ENCODE data around the gene ISYNA1. TPM values are rescaled to one million over a fixed set of nuclear protein-coding genes. Genes with fewer than 3 reads are reported as not detected.

Gene ISYNA1
- total and polyA plus RNA-seq, 2 of the 13 experiments (the other 11 are each of a cell fraction or from before 2014, with no cell fraction given): 29.6 to 48.5 TPM

DNA sequence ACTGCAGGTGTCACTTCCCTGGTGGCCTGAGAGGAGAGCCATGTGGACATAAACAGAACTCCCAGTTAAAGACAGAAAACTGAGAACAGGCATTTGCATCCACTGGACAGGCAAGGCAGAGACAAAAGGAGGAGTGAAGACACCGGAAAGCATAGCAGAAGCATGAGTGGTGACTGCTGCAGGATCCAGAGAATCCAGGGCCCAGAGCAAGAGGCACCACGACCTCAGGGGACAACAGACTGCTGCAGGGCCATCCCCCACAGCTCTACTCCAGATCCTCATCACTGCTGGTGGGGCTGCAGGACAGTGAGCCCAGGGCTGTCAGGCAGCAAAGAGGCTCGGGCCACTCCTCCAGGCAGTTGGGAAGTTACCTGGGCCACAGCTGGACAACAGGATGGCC lies 14.5 kb upstream of the ISYNA1 start:
- Histone ChIP-seq H3K27me3 (ENCODE audit: control insufficient read depth in 1 of 2, insufficient read depth in 2 of 2, low read length in 2 of 2) (no peaks in the 10 kb centered on the region), H3K4me3 (replicated peaks in 1 of 3; ENCODE audit: insufficient read depth in 1 of 3, low read depth in 2 of 3, low read length in 3 of 3) (no peak overlapping the region), H3K9me3 (ENCODE audit: low read length) (no peaks in the 10 kb centered on the region), H3K4me2 (ENCODE audit: low read depth, low read length) (no peak overlapping the region), H3K4me1 (ENCODE audit: insufficient read depth, low read length) (peaks cover 7% of the 10 kb centered on the region; the same call in 1 of the 2 replicates), H3K36me3 (replicated peaks in 1 of 2; ENCODE audit: control insufficient read depth in 1 of 2, insufficient read depth in 2 of 2, low read length in 2 of 2) (peaks cover 25 to 45% of the 10 kb centered on the region in 2 experiments), H3K79me2 (ENCODE audit: insufficient read depth, low read length) (no peaks in the 10 kb centered on the region), H2AFZ (ENCODE audit: low read length) (no peak overlapping the region), H3K9ac (ENCODE audit: insufficient read depth, low read depth, low read length) (no peak overlapping the region), H4K20me1 (ENCODE audit: insufficient read depth, low read length) (peaks cover 7% of the 10 kb centered on the region; the same call in 1 of the 2 replicates), H3K27ac (ENCODE audit: extremely low read length, insufficient read depth, low read length) (no peak overlapping the region)
- ChIA-PET CTCF (ENCODE audit: low intra/inter-chr PET ratio, low total read pairs) (no interaction called here), POLR2A (interaction anchor here (2.1 kb wide), 1 partner anchor 17 kb away, joined by 5 read pairs; no protein-coding TSS in a partner anchor)
- intact Hi-C loops (cut with micrococcal nuclease; ENCODE audit: unreplicated experiment): no loop called here
- DNase-seq (ENCODE audit: low spot score) (no peak), FAIRE-seq (no peak), ATAC-seq (no peak)
- 100% methylated on average over 1 of the region's 3 CpGs for WGBS (ENCODE audit: low lambda C conversion rate)
- BruUV-seq (replicated peaks): no TSS peak
- in situ Hi-C loops (cut with HindIII; ENCODE audit: extremely low pct_ligation_motif_present, low pct_unique_long_range_greater_than_20kb): no loop called here
- TF ChIP-seq E2F2 (CRISPR knock-in tag; IDR thresholded peaks at IDR 0.05; ENCODE audit: borderline replicate concordance): no peak
- TF ChIP-seq ZFAT (CRISPR knock-in tag; conservative IDR thresholded peaks at IDR 0.05): no peak
- TF ChIP-seq ZNF615 (CRISPR knock-in tag; IDR thresholded peaks at IDR 0.05; ENCODE audit: borderline replicate concordance): no peak
- TF ChIP-seq JUNB (CRISPR knock-in tag; IDR thresholded peaks at IDR 0.05; ENCODE audit: borderline replicate concordance): no peak
- TF ChIP-seq NFIC (IDR thresholded peaks at IDR 0.05; ENCODE audit: low read length): no peak
- TF ChIP-seq CAMTA2 (CRISPR knock-in tag; IDR thresholded peaks at IDR 0.05; ENCODE audit: borderline replicate concordance): no peak
